Retinal pigment epithelial cell (primary cell): ENCODE measurements around the gene FXN.

Experiments used
- DNase-seq: peaks from one replicate; pipeline ENCODE4 v3.0.0-alpha.2; 2010; ENCODE audit warnings: low read depth
- H3K4me3 ChIP-seq: 2 replicates; pipeline ENCODE4 v1.5.1; 2011; ENCODE audit warnings: mild to moderate bottlenecking, low read length, control low read depth, moderate library complexity
- TF ChIP-seq, protein P1 (sequence below): conservative IDR thresholded peaks from 2 replicates; pipeline ENCODE4 v1.5.1; 2011; ENCODE audit warnings: low read depth, low read length, control low read depth, inconsistent platforms

FXN gene

GRCh38 chr9:69118656-69119055 is 83.1 kb downstream of the FXN start:
- TF ChIP-seq, protein P1, sequence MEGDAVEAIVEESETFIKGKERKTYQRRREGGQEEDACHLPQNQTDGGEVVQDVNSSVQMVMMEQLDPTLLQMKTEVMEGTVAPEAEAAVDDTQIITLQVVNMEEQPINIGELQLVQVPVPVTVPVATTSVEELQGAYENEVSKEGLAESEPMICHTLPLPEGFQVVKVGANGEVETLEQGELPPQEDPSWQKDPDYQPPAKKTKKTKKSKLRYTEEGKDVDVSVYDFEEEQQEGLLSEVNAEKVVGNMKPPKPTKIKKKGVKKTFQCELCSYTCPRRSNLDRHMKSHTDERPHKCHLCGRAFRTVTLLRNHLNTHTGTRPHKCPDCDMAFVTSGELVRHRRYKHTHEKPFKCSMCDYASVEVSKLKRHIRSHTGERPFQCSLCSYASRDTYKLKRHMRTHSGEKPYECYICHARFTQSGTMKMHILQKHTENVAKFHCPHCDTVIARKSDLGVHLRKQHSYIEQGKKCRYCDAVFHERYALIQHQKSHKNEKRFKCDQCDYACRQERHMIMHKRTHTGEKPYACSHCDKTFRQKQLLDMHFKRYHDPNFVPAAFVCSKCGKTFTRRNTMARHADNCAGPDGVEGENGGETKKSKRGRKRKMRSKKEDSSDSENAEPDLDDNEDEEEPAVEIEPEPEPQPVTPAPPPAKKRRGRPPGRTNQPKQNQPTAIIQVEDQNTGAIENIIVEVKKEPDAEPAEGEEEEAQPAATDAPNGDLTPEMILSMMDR, result no peak
- no peak for DNase-seq
- H3K4me3 ChIP-seq, result no peak overlapping the region

DNA sequence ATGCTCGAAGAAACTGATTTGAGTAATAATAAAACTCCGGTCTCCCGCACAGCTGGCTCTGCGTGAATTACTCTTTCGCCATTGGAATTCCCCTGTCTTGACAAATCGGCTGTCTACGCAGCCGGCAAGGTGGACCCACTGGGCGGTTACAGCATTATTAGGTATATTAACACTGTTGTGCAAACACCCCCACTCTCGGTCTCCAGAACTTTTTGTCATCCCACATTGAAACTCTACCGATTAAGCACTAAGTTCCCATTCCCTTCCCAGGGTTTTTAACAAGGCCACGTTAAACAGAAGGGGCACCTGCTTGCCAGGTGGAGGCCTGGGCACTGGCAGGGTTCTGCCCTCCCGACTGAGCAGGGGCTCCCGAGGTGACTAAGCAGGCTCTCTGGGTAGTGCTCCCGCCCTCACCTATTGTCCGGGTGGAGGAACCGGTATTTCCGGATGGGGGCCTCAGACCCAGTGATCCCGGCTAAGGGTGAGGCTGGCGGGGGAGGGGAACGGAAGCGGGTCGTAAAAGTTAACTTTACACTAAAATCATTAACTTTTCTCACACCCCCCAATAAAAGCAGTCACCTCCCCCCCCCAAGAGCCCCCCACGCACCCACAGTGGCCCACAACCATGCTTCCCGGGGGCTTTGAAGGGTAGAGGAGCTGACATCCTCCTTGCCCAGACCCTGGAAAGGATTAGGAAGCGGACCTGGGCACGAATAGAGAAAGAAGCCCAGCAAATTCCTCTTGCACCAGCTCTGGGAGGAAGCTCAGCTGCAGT is 85.0 kb downstream of the FXN start:
- peak overlapping the region; percentile 85 for H3K4me3 ChIP-seq
- TF ChIP-seq, protein P1, result no peak
- DNase-seq, result no peak

GRCh38 chr9:69121155-69122081 is 85.9 kb downstream of the FXN start:
- TF ChIP-seq, protein P1, result peak; percentile 7
- DNase-seq, result no peak
- peak overlapping the region; percentile 85 for H3K4me3 ChIP-seq

- DNase-seq, result no peak
- TF ChIP-seq, protein P1, result no peak
- peak overlapping the region; percentile 85 for H3K4me3 ChIP-seq
Observed at GRCh38 chr9:69122082-69122548, 86.6 kb downstream of the FXN start.

DNA sequence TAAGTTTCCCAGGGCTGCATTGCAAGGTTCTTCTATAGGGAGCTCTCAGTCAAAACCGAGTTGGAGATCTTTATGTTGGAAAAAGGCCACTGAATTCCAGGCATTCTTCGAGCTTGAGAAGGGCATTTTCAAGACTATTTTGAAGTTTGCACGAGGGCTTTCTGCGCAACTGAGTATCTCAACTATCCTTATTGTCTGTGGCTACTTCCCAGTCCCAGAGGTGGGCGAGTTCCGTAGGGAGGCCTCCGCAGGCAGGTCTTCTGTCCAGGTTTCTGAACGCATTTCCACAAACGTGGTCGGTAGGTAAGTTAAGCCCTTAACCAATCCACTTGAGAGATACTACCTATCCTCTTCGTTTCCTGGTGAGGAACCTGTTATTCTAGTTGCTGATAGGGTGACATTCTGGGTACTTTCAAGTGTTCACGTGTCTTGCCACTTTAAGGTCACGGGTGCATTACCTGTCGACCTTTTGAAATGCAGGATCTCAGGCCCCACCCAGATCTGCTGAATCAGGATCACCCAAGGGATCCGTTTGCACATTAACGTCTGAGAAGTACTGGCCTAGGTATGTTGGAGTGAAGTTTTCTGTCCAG is 87.1 kb downstream of the FXN start:
- peak overlapping the region; percentile 85 for H3K4me3 ChIP-seq
- TF ChIP-seq, protein P1, result no peak
- peak; percentile 72 for DNase-seq

DNA sequence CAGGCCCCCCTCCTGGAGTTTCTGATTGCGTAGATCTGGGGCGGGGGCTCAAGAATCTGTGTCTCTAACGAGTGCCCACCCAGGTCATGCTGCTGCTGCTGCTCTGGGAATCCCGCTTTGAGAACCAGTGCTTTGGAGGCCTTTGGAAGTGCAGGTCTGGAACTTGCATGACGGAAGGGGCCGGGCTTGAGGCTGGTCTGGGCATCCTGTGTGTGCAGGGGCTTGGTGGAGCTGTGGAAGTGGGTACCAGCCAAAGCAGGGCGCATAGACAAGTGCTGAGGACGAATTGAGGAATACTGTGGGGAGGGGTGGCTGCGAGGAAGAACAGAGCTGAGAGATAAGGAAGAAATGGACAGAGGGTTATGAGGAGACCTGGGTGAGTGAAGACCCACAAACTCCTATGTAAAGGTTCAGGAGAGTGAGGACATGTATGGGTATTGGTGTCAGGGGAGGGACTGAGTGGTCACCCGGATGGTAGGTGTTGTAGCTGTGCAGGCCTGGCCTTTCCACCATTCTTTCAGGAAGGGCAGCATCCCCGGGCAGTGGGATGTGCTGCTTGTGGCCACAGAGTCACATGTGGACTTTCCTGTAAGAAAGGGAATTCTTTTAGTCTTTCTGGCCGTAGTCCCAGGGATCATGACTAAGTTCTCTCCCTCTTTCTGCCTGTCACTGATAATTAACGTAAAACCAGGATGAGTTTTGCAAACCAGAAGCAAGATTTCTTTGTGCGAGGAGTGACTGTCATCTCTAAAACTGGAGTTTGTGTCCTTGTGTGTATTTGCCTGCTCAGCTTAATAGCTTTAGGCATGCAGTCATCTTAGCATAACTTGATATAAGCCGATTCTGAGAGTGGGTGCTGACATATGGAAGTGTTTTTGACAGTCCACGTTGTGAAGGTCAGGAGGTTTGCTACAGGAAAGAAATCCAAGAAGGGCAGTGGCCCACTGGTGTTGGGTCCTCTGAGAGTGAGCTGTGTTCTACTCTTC is 95.2 kb downstream of the FXN start:
- TF ChIP-seq, protein P1, result no peak
- H3K4me3 ChIP-seq, result no peak overlapping the region
- DNase-seq, result peak; percentile 76
